K562 (cell line): Measurements from ENCODE around the gene ZNF296. TPM values are rescaled to one million over a fixed set of nuclear protein-coding genes. Genes with fewer than 3 reads are reported as not detected.
A peak's percentile ranks its signal among the peaks of the same experiment; 100 is the strongest.

Experiments used
- CHAMP1 ChIP-seq: fragments of 450-650 bp; IDR thresholded peaks from 2 replicates; pipeline ENCODE4 v1.6.1; 2016; ENCODE audit warnings: mild to moderate bottlenecking
- E4F1 ChIP-seq: fragments of 250-450 bp; sonication (Bioruptor Pico); IDR thresholded peaks from 2 replicates; pipeline ENCODE4 v1.5.0; 2021; ENCODE audit warnings: mild to moderate bottlenecking, borderline replicate concordance
- ELF2 ChIP-seq: fragments of 250-450 bp; sonication (Bioruptor Pico); IDR thresholded peaks from 2 replicates; pipeline ENCODE4 v1.5.0; 2021; ENCODE audit warnings: mild to moderate bottlenecking
- ELF4 ChIP-seq: fragments of 450-650 bp; formaldehyde crosslinking; IDR thresholded peaks from 2 replicates; pipeline ENCODE4 v1.4.0; 2022; ENCODE audit warnings: missing genetic modification characterization
- HNRNPLL ChIP-seq: fragments of 200-400 bp; formaldehyde crosslinking; IDR thresholded peaks from 2 replicates; pipeline ENCODE4 v1.6.1; 2017; ENCODE audit warnings: low read length, low read depth, mild to moderate bottlenecking; ENCODE audit not compliant: poor library complexity, severe bottlenecking
- NCOA2 ChIP-seq, 2 experiments: fragments of 450-650 bp; IDR thresholded peaks; 2 replicates each; pipeline ENCODE4 v1.6.1; 2018; ENCODE audit warnings: mild to moderate bottlenecking in 2 of 2, moderate library complexity in 1 of 2; ENCODE audit not compliant: partially characterized antibody in 2 of 2
- POLR2B ChIP-seq: fragments of 450-650 bp; IDR thresholded peaks from 2 replicates; pipeline ENCODE4 v1.6.1; 2018; ENCODE audit warnings: low read depth; ENCODE audit not compliant: partially characterized antibody
- ZBTB1 ChIP-seq: sonication (generic); formaldehyde crosslinking; IDR thresholded peaks from 2 replicates; pipeline ENCODE4 v1.8.1; 2023; ENCODE audit warnings: missing genetic modification reagents, low read depth, mild to moderate bottlenecking, borderline replicate concordance
- polyA plus RNA-seq, 8 experiments: library from polyadenylated mRNA; depleted of rRNA in 4 of 8; stranded (reverse) in 5 of 8; unstranded in 3 of 8; fragments of >200 nt; fragmentation: Nextera tagmentation in 2 of 8; fragmentation: Illumina TruSeq in 1 of 8; extraction: Ambion mirVana in 2 of 8; extraction: Trizol in 1 of 8; gene quantifications; 2 replicates each; pipeline versions ENCODE4 v1.2.1 to v1.2.3, GENCODE V29; 2011 to 2014; ENCODE audit warnings: inconsistent platforms in 1 of 8, missing spikeins in 1 of 8
- total RNA-seq, 7 experiments: library from RNA; depleted of rRNA in 6 of 7; stranded (reverse); fragments of >200 nt in 6 of 7; fragmentation: Illumina TruSeq in 2 of 7; extraction: Trizol in 2 of 7; gene quantifications; 2 replicates each; pipeline versions ENCODE4 v1.2.1 to v1.2.3, GENCODE V29; 2011 to 2021; ENCODE audit warnings: low replicate concordance in 1 of 7
- TF ChIP-seq, protein P1 (sequence below): sonication (generic); formaldehyde crosslinking; IDR thresholded peaks from 2 replicates; pipeline ENCODE4 v1.8.0; 2022; ENCODE audit warnings: mild to moderate bottlenecking, low read depth, missing genetic modification reagents
- TF ChIP-seq, protein P2 (sequence below): fragments of 450-650 bp; IDR thresholded peaks from 2 replicates; pipeline ENCODE4 v1.6.1; 2016; ENCODE audit warnings: low read depth

The ZNF296 gene
- total and polyA plus RNA-seq, 9 of the 15 experiments (the other 6 are each of a cell fraction or from before 2014, with no cell fraction given): 0.03 to 8.8 (median 0.47) TPM; not detected in 1

- TF ChIP-seq POLR2B: peak; percentile 91
- TF ChIP-seq E4F1 (CRISPR knock-in tag): no peak
- TF ChIP-seq ELF2: 0 out of 2 replicates have a peak, but pooled peaks have one; percentile 52
- peak; percentile 39 for TF ChIP-seq HNRNPLL
- TF ChIP-seq ZBTB1: no peak
- TF ChIP-seq ELF4 (CRISPR knock-in tag): no peak
- no peak for TF ChIP-seq NCOA2 (IDR thresholded peaks at IDR 0.05; ENCODE audit: partially characterized antibody in 2 of 2)
- no peak for TF ChIP-seq CHAMP1
- TF ChIP-seq, protein P1, sequence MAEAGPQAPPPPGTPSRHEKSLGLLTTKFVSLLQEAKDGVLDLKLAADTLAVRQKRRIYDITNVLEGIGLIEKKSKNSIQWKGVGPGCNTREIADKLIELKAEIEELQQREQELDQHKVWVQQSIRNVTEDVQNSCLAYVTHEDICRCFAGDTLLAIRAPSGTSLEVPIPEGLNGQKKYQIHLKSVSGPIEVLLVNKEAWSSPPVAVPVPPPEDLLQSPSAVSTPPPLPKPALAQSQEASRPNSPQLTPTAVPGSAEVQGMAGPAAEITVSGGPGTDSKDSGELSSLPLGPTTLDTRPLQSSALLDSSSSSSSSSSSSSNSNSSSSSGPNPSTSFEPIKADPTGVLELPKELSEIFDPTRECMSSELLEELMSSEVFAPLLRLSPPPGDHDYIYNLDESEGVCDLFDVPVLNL (CRISPR knock-in tag): 0 out of 2 replicates have a peak, but pooled peaks have one; percentile 32
- TF ChIP-seq, protein P2, sequence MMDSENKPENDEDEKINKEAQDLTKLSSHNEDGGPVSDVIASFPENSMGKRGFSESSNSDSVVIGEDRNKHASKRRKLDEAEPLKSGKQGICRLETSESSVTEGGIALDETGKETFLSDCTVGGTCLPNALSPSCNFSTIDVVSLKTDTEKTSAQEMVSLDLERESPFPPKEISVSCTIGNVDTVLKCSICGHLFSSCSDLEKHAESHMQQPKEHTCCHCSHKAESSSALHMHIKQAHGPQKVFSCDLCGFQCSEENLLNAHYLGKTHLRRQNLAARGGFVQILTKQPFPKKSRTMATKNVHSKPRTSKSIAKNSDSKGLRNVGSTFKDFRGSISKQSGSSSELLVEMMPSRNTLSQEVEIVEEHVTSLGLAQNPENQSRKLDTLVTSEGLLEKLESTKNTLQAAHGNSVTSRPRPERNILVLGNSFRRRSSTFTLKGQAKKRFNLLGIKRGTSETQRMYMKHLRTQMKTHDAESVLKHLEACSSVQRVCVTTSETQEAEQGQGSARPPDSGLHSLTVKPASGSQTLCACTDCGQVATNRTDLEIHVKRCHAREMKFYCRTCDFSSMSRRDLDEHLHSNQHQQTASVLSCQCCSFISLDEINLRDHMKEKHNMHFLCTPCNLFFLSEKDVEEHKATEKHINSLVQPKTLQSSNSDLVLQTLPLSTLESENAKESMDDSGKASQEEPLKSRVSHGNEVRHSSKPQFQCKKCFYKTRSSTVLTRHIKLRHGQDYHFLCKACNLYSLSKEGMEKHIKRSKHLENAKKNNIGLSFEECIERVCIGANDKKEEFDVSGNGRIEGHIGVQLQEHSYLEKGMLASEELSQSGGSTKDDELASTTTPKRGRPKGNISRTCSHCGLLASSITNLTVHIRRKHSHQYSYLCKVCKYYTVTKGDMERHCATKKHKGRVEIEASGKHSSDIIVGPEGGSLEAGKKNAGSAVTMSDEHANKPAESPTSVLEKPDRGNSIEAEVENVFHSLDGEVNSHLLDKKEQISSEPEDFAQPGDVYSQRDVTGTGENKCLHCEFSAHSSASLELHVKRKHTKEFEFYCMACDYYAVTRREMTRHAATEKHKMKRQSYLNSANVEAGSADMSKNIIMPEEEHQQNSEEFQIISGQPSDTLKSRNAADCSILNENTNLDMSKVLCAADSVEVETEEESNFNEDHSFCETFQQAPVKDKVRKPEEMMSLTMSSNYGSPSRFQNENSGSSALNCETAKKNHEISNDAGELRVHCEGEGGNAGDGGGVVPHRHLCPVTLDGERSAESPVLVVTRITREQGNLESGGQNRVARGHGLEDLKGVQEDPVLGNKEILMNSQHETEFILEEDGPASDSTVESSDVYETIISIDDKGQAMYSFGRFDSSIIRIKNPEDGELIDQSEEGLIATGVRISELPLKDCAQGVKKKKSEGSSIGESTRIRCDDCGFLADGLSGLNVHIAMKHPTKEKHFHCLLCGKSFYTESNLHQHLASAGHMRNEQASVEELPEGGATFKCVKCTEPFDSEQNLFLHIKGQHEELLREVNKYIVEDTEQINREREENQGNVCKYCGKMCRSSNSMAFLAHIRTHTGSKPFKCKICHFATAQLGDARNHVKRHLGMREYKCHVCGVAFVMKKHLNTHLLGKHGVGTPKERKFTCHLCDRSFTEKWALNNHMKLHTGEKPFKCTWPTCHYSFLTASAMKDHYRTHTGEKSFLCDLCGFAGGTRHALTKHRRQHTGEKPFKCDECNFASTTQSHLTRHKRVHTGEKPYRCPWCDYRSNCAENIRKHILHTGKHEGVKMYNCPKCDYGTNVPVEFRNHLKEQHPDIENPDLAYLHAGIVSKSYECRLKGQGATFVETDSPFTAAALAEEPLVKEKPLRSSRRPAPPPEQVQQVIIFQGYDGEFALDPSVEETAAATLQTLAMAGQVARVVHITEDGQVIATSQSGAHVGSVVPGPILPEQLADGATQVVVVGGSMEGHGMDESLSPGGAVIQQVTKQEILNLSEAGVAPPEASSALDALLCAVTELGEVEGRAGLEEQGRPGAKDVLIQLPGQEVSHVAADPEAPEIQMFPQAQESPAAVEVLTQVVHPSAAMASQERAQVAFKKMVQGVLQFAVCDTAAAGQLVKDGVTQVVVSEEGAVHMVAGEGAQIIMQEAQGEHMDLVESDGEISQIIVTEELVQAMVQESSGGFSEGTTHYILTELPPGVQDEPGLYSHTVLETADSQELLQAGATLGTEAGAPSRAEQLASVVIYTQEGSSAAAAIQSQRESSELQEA: no peak
Measured at GRCh38 chr19:45038931-45039893, 37.1 kb downstream of the ZNF296 start, which contains the start of gene CLASRP (continued).
